HFF-Myc (cell line): ENCODE results near the gene F8.

ENCODE experiments used
- DNase-seq: peaks from one replicate; pipeline ENCODE4 v3.0.0-alpha.2; 2011; ENCODE audit warnings: low read depth; ENCODE audit errors: extremely low read depth
- H3K4me3 ChIP-seq: replicated peaks from 2 replicates; pipeline ENCODE4 v1.5.1; 2011; ENCODE audit warnings: low read depth, mild to moderate bottlenecking, control low read depth, low read length
- CTCF ChIP-seq: IDR thresholded peaks from 2 replicates; pipeline ENCODE4 v1.5.1; 2012; ENCODE audit warnings: mild to moderate bottlenecking, low read depth, low read length, control low read depth; ENCODE audit errors: missing control alignments

The F8 gene

GRCh38 chrX:155000841-155001240 lies 21.7 kb downstream of the F8 start:
- DNase-seq, result no peak
- TF ChIP-seq CTCF, result no peak

DNA sequence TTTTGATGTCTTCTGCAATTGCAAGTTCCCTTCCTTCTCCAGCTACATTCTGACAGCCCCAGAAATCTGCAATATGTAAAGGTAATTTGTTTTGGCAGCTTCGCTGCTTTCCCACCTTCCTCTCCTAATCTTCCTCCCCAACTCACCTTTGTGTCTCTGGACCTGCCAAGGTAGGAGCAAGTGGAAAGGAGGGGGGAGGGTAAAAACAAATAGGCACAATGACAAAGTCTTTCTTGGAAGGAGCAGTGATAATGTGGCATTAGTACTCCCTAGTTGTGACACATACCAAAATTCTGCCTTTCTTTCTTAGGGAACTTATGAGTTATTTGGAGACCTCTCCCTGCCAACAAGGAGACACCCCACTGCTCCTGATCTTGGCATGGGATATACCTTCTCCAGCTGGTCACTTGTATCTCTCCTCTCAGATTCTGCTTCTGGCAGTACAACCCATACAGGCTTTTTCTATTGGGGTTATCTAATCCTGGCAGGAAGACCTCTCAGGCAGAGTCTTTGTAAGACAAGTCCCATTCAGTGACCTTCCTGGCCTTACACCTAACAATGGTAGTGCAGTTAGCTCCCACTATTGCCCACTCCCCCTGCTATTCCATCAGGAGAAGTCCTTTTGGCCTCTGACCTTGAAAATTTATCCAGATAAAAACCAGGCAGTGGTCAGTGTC lies 24.2 kb downstream of the F8 start:
- H3K4me3 ChIP-seq, result no peak overlapping the region
- TF ChIP-seq CTCF, result no peak
- DNase-seq, result no peak

More at GRCh38 chrX:155000841-155001240, 21.7 kb downstream of the F8 start:
- H3K4me3 ChIP-seq, result no peak overlapping the region

DNA sequence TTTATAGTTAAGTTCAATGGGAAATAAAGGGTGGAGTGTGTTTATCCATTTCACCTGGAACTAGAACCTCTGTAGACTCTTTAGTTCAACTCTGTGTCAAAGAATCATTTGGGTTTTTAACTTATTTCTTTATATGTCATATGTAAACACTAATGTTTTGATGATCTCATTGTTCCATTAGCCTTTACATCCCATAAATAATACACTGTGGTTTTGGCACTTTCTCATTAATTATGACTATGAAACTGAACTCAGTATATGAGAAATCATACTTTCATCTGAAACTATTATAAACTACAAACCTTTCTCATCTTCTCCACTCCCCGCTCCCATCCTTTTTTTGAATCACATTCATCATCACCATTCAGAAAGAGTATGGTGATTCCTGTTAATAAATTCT lies 31.0 kb downstream of the F8 start:
- no peak for TF ChIP-seq CTCF
- DNase-seq, result no peak

DNA sequence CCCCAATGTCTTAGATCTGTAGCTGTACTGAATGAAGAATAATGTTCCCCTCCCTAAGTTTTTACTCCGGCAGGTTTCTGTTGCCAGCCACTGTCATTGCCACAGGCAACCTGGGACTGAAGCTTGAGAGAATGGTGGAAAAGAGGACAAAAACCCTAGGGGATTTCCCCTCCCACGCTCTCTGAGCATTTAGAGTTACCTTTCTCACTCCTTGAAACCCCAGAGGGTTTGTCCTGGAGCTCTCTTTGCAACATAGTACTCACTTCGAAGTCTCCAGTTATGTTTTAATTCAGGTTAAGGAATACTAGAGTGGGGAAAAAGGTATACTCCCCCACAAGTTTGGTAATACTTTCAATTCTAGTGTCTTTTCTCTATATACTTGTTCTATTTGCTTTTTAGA lies 31.5 kb downstream of the F8 start:
- no peak for DNase-seq
- H3K4me3 ChIP-seq, result no peak overlapping the region
- no peak for TF ChIP-seq CTCF

More for the DNA sequence above, 31.0 kb downstream of the F8 start:
- H3K4me3 ChIP-seq, result no peak overlapping the region

DNA sequence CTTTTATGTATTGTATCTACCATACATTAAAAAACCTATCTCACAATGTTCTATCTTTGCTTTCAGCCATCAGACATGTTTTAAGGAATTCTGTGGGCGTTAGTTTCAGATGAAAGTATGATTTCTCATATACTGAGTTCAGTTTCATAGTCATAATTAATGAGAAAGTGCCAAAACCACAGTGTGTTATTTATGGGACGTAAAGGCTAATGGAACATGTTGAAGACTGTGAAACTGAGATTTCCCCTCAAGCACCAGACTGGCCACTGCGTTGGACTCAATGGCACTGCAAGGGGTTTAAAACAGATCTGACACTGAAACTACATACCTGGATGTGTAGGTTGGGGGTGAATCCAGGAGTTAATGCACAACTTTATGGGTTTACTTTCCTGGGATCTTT lies 32.0 kb downstream of the F8 start:
- no peak for TF ChIP-seq CTCF
- no peak for DNase-seq
- no peak overlapping the region for H3K4me3 ChIP-seq

DNA sequence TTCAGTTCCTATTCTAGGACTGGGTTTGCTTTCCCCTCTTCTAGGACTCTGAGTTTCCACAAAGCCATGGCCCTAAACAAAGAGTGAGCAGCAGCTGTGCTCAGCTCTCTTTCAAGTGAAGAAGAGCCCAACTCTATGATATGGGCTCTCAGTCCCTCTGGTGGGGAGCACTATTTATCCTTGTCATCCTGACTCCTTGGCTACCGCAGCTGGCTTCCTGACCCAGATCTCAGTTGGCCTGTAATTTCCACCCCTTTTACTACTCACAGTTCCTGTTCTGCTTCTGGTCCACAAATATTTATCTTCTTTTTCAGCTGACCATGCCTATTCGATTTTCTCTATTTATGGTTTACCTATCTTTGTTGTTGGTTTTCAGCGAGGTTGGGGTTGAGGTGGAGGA lies 33.8 kb downstream of the F8 start:
- TF ChIP-seq CTCF, result no peak
- DNase-seq, result no peak

GRCh38 chrX:154987940-154988339 lies 34.6 kb downstream of the F8 start:
- DNase-seq, result no peak
- H3K4me3 ChIP-seq, result no peak overlapping the region
- no peak for TF ChIP-seq CTCF

More for the DNA sequence above, 33.8 kb downstream of the F8 start:
- no peak overlapping the region for H3K4me3 ChIP-seq
